ENCODE data around the gene DYNLT5.
"Not testable (repeated sequence)": the region's sequence is repeated elsewhere in the genome, so short reads cannot be mapped to it uniquely, and the experiment has no call there.

The DYNLT5 gene

DNA sequence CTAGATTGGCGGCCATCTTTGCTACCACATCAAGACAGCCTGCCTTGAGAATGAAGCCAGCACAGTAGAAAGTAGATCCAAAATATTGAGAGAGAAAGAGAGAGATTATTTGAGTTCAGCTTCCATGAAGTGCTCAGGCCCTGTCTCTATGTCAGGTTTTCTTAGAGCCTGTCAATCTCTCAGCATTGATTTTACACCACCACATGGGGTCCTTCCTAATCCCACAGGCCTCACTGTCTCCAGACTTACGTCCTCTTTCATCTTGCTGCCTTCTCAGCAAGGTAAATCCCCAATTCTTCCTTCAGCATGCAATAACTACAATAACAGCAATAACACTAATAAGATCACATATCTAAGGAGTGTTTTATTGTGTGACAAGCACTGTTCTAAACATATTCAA lies 21.0 kb downstream of the DYNLT5 start:
- Histone ChIP-seq H3K4me1 (ENCODE audit: control insufficient read depth, insufficient read depth, low read length) (no peaks in the 10 kb centered on the region), H3K9ac (ENCODE audit: low read depth, low read length) (no peak overlapping the region), H3K9me3 (replicated peaks; ENCODE audit: low read length) (no peaks in the 10 kb centered on the region), H3K27me3 (ENCODE audit: control insufficient read depth, insufficient read depth, low read length) (no peaks in the 10 kb centered on the region), H3K4me3 (ENCODE audit: low read length) (no peak overlapping the region), H3K36me3 (ENCODE audit: insufficient read depth, low read length) (no peaks in the 10 kb centered on the region), H3K4me2 (ENCODE audit: low read length) (no peak overlapping the region)

DNA sequence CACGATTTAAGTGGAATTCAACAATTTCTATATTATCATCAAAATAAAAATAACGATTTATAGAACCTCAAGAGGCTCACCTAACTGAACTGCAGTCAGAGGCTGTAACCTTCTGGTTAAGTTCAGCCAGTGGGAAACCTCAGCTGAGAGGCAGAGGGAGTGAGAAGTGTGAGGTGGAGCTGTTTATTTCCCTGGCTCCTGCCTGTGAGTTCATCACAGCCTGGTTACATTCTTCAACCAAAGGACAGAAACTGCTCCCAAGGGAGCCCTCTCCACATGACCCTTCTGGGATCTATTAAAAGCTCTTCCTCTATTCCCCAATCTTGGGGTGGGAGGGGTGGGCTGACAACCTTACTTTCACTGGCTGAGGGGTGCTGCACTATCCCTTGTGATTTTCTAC lies 22.2 kb downstream of the DYNLT5 start:
- Histone ChIP-seq H3K36me3 (ENCODE audit: insufficient read depth, low read length) (no peaks in the 10 kb centered on the region), H3K9me3 (replicated peaks; ENCODE audit: low read length) (no peaks in the 10 kb centered on the region), H3K4me1 (ENCODE audit: control insufficient read depth, insufficient read depth, low read length) (no peaks in the 10 kb centered on the region), H3K4me3 (ENCODE audit: low read length) (no peak overlapping the region), H3K27me3 (ENCODE audit: control insufficient read depth, insufficient read depth, low read length) (no peaks in the 10 kb centered on the region), H3K4me2 (ENCODE audit: low read length) (no peak overlapping the region), H3K9ac (ENCODE audit: low read depth, low read length) (no peak overlapping the region)

DNA sequence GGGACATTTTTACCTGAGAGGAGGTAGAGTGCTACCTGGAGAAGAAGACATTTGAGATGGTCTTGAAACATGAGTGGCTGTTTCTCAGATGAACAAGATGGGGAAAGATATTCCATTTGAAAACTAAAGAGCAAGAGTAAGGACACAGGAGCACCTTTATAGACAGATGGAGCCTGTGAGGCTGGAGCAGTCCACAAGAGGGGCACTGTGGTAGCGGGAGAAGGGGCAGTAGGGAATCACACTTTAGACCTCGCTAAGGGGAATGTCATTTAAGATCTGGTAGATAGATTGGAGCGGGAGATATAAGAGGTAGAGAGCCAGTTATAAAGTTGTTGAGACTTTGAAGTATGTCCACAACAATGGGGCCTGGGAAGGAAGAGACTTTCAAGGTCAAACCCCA lies 23.4 kb downstream of the DYNLT5 start:
- H3K9ac ChIP-seq (ENCODE audit: low read depth, low read length): no peak overlapping the region
- no peak overlapping the region for H3K4me2 ChIP-seq (ENCODE audit: low read length)
- H3K4me3 ChIP-seq (ENCODE audit: low read length): no peak overlapping the region
- no peaks in the 10 kb centered on the region for H3K27me3 ChIP-seq (ENCODE audit: control insufficient read depth, insufficient read depth, low read length)
- H3K9me3 ChIP-seq (replicated peaks; ENCODE audit: low read length): no peaks in the 10 kb centered on the region
- no peaks in the 10 kb centered on the region for H3K4me1 ChIP-seq (ENCODE audit: control insufficient read depth, insufficient read depth, low read length)
- no peaks in the 10 kb centered on the region for H3K36me3 ChIP-seq (ENCODE audit: insufficient read depth, low read length)

DNA sequence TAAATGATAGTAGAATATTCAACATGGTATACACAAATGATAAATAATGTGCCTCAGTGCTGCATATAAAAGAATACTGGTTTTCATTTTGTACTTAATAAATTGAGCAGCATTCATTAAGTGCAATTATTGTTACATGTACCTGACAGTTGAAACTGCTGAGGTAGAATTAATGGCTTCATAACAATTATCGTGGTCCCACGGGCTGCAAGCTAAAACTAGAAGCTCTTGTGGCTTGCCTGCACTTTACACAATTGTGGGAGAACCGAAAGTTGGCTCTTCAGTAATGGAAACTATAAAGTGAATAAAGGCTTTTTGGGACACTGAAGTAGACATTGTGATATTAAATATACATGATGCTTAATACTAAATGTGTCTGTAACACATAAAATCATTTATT lies 25.6 kb downstream of the DYNLT5 start:
- no peaks in the 10 kb centered on the region for H3K9me3 ChIP-seq (replicated peaks; ENCODE audit: low read length)
- H3K4me1 ChIP-seq (ENCODE audit: control insufficient read depth, insufficient read depth, low read length): no peaks in the 10 kb centered on the region
- no peaks in the 10 kb centered on the region for H3K27me3 ChIP-seq (ENCODE audit: control insufficient read depth, insufficient read depth, low read length)
- H3K9ac ChIP-seq (ENCODE audit: low read depth, low read length): no peak overlapping the region
- H3K4me3 ChIP-seq (ENCODE audit: low read length): no peak overlapping the region
- no peak overlapping the region for H3K4me2 ChIP-seq (ENCODE audit: low read length)
- H3K36me3 ChIP-seq (ENCODE audit: insufficient read depth, low read length): no peaks in the 10 kb centered on the region

DNA sequence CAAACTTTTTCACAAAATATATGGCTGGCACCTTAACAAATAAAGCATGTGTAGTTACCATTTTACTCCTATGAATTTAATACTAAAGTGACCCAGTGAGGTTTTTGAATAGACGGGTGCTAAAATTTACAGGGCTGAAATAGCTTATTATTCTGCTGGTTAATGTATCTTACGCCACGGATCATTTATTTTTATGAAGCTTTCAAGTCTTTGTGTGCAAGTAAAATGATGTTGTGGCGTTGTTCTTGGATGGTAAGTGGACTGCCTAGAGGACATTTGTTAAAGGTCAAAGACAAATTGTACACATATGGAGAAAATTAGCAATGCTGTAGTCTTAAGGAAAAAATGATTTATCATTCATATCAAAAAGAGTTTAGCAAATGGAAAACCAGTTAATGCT lies 26.0 kb downstream of the DYNLT5 start:
- Histone ChIP-seq H3K4me3 (ENCODE audit: low read length) (no peak overlapping the region), H3K36me3 (ENCODE audit: insufficient read depth, low read length) (no peaks in the 10 kb centered on the region), H3K4me1 (ENCODE audit: control insufficient read depth, insufficient read depth, low read length) (no peaks in the 10 kb centered on the region), H3K27me3 (ENCODE audit: control insufficient read depth, insufficient read depth, low read length) (no peaks in the 10 kb centered on the region), H3K4me2 (ENCODE audit: low read length) (no peak overlapping the region), H3K9ac (ENCODE audit: low read depth, low read length) (no peak overlapping the region), H3K9me3 (replicated peaks; ENCODE audit: low read length) (no peaks in the 10 kb centered on the region)

DNA sequence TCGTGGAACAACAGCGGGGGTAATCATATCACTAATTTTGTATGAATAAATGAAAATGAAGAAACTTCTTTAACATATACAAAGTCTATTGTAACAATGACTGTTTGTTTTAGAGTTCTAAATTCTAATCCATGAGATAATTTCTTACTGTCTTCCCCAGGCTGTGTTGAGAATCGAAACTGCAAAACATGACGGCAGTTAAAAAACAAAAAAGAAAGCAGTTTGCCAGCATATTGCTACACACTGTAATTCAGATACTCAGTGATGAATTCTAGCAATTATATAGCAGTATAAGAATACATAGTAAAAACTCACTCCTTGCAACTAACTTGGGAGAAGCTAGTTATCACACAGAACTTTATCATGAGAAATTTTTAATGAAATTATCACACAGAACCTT lies 26.7 kb downstream of the DYNLT5 start:
- Histone ChIP-seq H3K4me1 (ENCODE audit: control insufficient read depth, insufficient read depth, low read length) (no peaks in the 10 kb centered on the region), H3K27me3 (ENCODE audit: control insufficient read depth, insufficient read depth, low read length) (no peaks in the 10 kb centered on the region), H3K9me3 (replicated peaks; ENCODE audit: low read length) (no peaks in the 10 kb centered on the region), H3K4me3 (ENCODE audit: low read length) (no peak overlapping the region), H3K9ac (ENCODE audit: low read depth, low read length) (no peak overlapping the region), H3K4me2 (ENCODE audit: low read length) (no peak overlapping the region), H3K36me3 (ENCODE audit: insufficient read depth, low read length) (no peaks in the 10 kb centered on the region)

DNA sequence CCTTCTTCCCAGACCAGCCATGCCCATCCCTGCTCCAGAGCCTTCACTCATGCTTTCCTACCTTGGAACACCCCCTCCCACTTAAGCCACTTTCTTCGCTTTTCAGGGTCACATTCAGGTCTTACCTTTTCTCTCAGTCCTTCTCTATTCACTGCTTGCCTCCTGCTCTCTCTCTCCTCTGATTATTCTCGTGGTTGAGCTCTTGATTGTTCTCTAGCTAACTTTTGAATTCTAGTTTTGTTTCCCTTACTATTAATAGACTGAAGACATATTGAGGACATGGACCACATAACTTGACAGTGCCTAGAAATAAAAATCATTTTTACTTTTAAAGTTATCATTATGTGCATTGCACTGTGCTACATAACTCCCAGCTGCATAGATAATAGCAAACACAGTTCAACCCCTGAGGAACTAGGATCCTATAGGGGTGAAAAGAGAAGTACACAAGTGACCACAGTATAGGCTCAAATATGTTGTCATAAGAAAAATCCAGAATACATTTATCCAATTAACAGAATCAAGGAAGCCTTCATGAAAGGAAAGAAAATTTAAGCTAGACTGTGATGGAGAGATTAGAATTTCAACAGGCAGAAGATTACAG lies 27.3 kb downstream of the DYNLT5 start:
- Histone ChIP-seq H3K9me3 (replicated peaks; ENCODE audit: low read length) (no peaks in the 10 kb centered on the region), H3K4me1 (ENCODE audit: control insufficient read depth, insufficient read depth, low read length) (no peaks in the 10 kb centered on the region), H3K4me2 (ENCODE audit: low read length) (no peak overlapping the region), H3K4me3 (ENCODE audit: low read length) (no peak overlapping the region), H3K36me3 (ENCODE audit: insufficient read depth, low read length) (no peaks in the 10 kb centered on the region), H3K9ac (ENCODE audit: low read depth, low read length) (no peak overlapping the region), H3K27me3 (ENCODE audit: control insufficient read depth, insufficient read depth, low read length) (no peaks in the 10 kb centered on the region)

DNA sequence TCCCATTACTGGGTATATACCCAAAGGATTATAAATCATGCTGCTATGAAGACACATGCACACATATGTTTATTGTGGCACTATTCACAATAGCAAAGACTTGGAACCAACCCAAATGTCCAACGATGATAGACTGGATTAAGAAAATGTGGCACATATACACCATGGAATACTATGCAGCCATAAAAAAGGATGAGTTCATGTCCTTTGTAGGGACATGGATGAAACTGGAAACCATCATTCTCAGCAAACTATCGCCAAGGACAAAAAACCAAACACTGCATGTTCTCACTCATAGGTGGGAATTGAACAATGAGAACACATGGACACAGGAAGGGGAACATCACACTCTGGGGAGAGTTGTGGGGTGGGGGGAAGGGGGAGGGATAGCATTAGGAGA lies 33.5 kb downstream of the DYNLT5 start:
- H3K9ac ChIP-seq (ENCODE audit: low read depth, low read length); H3K4me3 ChIP-seq (ENCODE audit: low read length); H3K4me2 ChIP-seq (ENCODE audit: low read length); H3K27me3 ChIP-seq (ENCODE audit: control insufficient read depth, insufficient read depth, low read length); H3K4me1 ChIP-seq (ENCODE audit: control insufficient read depth, insufficient read depth, low read length); H3K36me3 ChIP-seq (ENCODE audit: insufficient read depth, low read length); H3K9me3 ChIP-seq (replicated peaks; ENCODE audit: low read length): not testable (repeated sequence)

DNA sequence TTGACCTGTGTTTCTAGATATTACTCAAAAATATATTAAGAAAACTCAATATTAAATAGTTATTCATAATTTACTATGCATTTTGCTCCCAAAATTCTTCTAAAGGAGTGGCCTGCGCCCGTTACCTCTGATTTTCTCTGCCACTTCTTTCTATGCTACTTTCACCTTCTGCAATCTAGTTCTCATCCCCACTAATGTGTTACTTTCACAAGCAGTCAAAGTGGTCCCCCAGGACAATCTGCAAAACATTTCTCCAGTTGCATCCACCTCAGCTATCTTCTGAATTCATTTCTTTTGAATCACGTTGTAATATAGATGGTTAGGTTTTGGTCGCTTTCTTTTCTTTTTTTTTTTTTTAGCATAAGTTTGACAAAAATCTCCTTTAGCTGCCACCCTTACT lies 35.4 kb downstream of the DYNLT5 start:
- no peaks in the 10 kb centered on the region for H3K27me3 ChIP-seq (ENCODE audit: control insufficient read depth, insufficient read depth, low read length)
- H3K4me3 ChIP-seq (ENCODE audit: low read length): no peak overlapping the region
- H3K9ac ChIP-seq (ENCODE audit: low read depth, low read length): no peak overlapping the region
- H3K9me3 ChIP-seq (replicated peaks; ENCODE audit: low read length): no peaks in the 10 kb centered on the region
- H3K4me2 ChIP-seq (ENCODE audit: low read length): no peak overlapping the region
- H3K36me3 ChIP-seq (ENCODE audit: insufficient read depth, low read length): no peaks in the 10 kb centered on the region
- no peaks in the 10 kb centered on the region for H3K4me1 ChIP-seq (ENCODE audit: control insufficient read depth, insufficient read depth, low read length)

DNA sequence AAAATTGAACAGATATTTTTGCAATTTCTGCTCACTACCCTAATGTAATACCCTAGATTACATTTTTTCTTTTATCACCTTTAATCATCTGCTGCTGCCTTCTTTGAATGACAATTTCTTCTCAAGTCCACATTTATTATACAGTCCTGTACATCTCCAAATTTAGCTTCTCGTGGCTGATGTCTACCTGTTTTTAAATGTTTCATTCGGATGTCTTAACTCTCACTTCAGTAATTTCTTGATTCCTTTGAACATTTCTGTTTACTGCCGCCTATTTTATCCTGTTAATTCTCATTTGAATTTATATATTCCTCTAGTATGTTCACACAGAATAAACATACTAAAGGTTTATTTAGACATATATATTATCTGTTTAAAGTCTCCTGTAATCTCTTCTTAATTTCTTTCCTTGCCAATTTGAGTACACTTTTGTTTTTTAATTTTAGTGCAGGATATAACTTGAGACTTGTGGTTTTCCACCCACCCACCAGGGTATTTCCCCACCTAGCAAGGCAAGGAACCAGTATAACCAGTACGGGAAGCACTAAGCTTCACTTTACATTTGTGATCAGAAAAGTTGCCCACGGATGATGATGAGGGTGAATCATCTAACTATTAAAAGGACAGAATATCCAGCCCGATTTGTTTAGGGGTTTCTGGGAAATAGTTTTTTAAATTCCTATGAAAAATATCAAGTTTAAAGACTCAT lies 36.1 kb downstream of the DYNLT5 start:
- Histone ChIP-seq H3K4me1 (ENCODE audit: control insufficient read depth, insufficient read depth, low read length) (no peaks in the 10 kb centered on the region), H3K9me3 (replicated peaks; ENCODE audit: low read length) (no peaks in the 10 kb centered on the region), H3K27me3 (ENCODE audit: control insufficient read depth, insufficient read depth, low read length) (no peaks in the 10 kb centered on the region), H3K36me3 (ENCODE audit: insufficient read depth, low read length) (no peaks in the 10 kb centered on the region), H3K9ac (ENCODE audit: low read depth, low read length) (no peak overlapping the region), H3K4me3 (ENCODE audit: low read length) (no peak overlapping the region), H3K4me2 (ENCODE audit: low read length) (no peak overlapping the region)

DNA sequence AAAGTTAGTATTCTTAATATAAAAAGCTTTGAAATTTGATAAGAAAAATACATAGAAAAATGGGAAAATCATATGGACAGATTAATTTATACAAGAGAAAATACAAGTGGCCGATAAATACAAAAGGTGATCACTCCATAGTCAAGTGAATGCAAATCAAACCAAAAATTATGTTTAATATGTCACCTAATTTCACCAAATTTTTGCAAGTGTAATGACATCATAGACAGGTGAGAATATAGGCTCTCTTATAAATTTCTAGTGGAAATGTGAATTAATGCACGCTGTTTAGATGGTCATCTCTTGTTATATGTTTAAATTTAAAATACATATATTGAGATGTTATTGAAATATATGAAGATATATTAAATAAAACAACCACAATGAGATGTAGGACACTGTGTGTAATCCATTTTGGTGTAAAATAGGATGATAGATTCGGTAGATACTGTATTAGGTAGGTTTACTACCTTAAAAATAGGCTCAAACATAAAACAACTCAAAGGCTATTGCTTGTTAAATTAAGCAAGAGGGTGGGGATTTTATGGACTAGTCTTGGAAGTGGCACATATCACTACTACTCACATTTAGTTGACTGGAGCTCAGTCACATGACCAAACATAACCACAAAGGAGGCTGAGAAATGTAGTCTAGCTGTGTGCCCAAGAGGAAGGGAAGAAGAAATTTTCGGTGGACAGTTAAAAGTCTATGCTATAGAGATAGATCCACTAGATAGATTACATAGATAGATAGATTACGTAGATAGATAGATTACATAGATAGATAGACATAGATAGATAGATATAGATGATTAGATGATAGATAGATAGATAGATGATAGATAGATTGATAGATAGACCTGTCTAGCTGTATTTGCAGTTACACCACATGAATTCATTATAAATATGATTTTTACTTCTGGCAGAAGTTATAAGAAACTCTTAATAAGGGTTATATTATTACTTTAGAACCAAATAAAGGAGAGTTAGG lies 39.7 kb downstream of the DYNLT5 start:
- H3K4me1 ChIP-seq (ENCODE audit: control insufficient read depth, insufficient read depth, low read length): no peaks in the 10 kb centered on the region
- no peaks in the 10 kb centered on the region for H3K9me3 ChIP-seq (replicated peaks; ENCODE audit: low read length)
- H3K4me2 ChIP-seq (ENCODE audit: low read length): no peak overlapping the region
- H3K9ac ChIP-seq (ENCODE audit: low read depth, low read length): no peak overlapping the region
- H3K27me3 ChIP-seq (ENCODE audit: control insufficient read depth, insufficient read depth, low read length): no peaks in the 10 kb centered on the region
- no peaks in the 10 kb centered on the region for H3K36me3 ChIP-seq (ENCODE audit: insufficient read depth, low read length)
- no peak overlapping the region for H3K4me3 ChIP-seq (ENCODE audit: low read length)

Data from skeletal muscle satellite cell (primary cell).